Retinal pigment epithelial cell (primary cell): Measurements from ENCODE around the gene PEX6.
"Not testable (repeated sequence)": the region's sequence is repeated elsewhere in the genome, so short reads cannot be mapped to it uniquely, and the experiment has no call there.

Source experiments
- DNase-seq: peaks from one replicate; pipeline ENCODE4 v3.0.0-alpha.2; 2010; ENCODE audit warnings: low read depth
- H3K4me3 ChIP-seq: 2 replicates; pipeline ENCODE4 v1.5.1; 2011; ENCODE audit warnings: mild to moderate bottlenecking, low read length, control low read depth, moderate library complexity
- TF ChIP-seq, protein P1 (sequence below): conservative IDR thresholded peaks from 2 replicates; pipeline ENCODE4 v1.5.1; 2011; ENCODE audit warnings: low read depth, low read length, control low read depth, inconsistent platforms

Gene PEX6

DNA sequence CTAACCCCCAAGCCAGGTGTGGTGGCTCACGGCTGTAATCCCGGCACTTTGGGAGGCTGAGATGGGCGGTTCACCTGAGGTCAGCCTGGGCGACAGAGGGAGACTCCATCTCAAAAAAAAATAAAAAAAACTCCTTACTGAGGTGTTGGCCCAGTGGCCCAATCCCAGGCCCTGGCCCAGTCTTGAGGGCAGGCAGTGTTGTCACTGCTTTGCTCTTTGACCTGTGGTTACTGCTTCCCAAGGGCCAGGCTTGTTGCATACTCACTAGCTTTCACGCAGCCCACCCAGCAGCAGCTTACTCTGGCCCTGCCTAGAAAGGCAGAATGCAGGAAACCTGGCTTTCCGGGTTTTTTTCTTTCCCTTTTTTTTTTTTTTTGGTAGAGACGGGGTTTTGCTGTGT is 36.5 kb downstream of the PEX6 start:
- DNase-seq, result no peak
- H3K4me3 ChIP-seq, result no peak overlapping the region
- TF ChIP-seq, protein P1, sequence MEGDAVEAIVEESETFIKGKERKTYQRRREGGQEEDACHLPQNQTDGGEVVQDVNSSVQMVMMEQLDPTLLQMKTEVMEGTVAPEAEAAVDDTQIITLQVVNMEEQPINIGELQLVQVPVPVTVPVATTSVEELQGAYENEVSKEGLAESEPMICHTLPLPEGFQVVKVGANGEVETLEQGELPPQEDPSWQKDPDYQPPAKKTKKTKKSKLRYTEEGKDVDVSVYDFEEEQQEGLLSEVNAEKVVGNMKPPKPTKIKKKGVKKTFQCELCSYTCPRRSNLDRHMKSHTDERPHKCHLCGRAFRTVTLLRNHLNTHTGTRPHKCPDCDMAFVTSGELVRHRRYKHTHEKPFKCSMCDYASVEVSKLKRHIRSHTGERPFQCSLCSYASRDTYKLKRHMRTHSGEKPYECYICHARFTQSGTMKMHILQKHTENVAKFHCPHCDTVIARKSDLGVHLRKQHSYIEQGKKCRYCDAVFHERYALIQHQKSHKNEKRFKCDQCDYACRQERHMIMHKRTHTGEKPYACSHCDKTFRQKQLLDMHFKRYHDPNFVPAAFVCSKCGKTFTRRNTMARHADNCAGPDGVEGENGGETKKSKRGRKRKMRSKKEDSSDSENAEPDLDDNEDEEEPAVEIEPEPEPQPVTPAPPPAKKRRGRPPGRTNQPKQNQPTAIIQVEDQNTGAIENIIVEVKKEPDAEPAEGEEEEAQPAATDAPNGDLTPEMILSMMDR, result no peak

DNA sequence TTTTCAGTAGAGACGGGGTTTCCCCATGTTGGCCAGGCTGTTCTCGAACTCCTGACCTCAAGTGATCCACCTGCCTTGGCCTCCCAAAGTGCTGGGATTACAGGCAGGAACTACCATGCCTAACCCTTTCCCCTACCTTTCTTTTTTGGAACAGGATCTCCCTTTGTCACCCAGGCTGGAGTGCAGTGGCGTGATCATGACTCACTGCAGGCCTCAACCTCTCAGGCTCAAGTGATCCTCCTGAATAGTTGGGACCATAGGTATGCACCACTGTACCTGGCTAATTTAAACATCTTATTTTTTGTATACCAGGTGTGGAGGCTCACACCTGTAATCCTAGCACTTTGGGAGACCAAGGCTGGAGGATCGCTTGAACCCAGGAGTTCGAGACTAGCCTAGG is 37.6 kb downstream of the PEX6 start:
- not testable (repeated sequence) for DNase-seq, H3K4me3 ChIP-seq

DNA sequence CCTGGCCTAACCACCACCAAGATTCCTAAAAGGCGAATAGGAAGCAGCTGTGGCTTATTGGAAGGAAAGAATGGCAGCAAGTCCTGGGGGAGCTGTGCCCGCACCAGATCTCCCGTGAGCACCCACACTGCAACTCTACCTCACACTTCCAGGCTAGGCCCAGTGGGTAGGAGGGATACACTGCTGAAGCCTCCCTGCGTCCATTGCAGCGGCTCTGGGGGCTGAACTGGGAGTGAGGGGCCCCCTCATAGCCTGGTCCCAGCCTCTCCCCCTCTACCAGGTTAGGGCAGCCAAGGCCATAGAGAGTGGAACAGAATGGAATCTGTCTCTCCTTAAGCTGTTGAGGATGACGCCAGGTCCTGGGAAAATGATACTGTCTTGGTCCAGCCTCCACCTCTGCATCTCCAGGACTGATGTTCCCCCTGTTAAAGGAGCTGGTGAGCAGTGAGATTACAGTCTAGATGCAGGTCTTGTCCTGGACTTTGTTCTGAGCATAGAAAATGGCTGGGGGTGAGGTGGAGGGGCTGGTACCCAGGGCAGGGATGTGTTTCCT is 38.4 kb downstream of the PEX6 start:
- TF ChIP-seq, protein P1, result no peak
- DNase-seq, result no peak
- H3K4me3 ChIP-seq, result no peak overlapping the region

DNA sequence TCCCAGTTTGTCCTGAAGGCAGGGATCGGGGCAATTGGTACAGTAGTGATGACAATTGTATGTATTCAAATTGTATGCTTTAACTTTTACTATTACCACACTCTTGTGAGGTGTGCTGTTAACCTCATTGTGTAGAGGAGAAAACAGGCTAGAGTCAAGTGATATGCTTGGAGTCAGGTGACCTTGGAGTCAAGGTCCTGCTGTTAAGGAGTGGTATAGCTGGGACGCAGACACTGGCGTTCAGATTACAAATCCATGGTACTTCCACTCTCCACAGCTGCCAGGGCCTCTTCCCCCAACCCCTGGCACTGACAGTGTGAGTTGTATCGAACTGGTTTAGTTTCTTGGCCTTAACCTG is 39.2 kb downstream of the PEX6 start:
- no peak for DNase-seq
- H3K4me3 ChIP-seq, result no peak overlapping the region
- TF ChIP-seq, protein P1, result no peak

DNA sequence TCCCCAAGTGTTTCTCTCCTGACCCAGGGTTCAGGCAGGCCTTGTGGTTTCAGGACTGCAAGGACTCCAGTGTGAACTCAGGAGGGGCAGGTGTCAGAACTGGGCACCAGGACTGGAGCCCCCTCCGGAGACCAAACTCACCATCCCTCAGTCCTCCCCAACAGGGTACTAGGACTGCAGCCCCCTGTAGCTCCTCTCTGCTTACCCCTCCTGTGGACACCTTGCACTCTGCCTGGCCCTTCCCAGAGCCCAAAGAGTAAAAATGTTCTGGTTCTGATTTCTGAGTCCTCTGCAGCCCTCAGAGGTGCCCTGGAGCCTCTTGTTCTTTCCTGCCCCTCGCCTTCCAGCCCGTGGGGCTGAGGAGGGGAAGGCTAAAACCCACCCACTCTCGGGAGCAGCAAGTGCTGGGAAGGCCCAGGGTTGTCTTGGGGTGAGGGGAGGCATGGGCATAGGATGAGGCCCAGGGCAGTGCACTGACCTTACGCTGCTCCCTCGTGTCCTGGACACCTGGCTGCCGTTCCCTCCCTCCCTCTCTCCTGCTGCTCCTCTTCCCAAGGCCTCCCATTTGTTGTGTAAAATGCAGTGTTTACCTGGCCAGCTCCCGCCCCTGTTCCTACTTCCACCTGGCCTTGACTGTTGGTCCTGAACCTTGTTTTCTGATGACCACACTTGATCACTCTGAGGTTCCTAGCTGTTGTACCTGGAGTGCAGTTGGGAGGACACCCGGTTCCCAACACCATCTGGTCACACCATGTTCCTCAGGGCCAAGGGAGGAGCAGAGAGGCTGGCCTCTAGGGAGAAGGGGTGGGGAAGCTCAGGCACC is 39.8 kb downstream of the PEX6 start:
- TF ChIP-seq, protein P1, result no peak
- no peak overlapping the region for H3K4me3 ChIP-seq
- no peak for DNase-seq

DNA sequence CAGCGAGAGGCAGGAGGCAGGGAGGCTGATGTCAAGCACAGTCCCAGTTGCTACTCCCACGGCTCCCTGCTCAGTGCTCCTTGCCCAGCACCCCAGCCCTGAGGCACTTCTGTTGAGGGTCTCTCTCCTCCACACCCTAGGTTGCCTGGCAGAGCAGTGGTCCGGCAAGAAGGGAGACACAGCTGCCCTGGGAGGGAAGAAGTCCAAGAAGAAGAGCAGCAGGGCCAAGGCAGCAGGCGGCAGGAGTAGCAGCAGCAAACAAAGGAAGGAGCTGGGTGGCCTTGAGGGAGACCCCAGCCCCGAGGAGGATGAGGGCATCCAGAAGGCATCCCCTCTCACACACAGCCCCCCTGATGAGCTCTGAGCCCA is 40.6 kb downstream of the PEX6 start:
- no peak overlapping the region for H3K4me3 ChIP-seq
- TF ChIP-seq, protein P1, result no peak
- DNase-seq, result no peak

DNA sequence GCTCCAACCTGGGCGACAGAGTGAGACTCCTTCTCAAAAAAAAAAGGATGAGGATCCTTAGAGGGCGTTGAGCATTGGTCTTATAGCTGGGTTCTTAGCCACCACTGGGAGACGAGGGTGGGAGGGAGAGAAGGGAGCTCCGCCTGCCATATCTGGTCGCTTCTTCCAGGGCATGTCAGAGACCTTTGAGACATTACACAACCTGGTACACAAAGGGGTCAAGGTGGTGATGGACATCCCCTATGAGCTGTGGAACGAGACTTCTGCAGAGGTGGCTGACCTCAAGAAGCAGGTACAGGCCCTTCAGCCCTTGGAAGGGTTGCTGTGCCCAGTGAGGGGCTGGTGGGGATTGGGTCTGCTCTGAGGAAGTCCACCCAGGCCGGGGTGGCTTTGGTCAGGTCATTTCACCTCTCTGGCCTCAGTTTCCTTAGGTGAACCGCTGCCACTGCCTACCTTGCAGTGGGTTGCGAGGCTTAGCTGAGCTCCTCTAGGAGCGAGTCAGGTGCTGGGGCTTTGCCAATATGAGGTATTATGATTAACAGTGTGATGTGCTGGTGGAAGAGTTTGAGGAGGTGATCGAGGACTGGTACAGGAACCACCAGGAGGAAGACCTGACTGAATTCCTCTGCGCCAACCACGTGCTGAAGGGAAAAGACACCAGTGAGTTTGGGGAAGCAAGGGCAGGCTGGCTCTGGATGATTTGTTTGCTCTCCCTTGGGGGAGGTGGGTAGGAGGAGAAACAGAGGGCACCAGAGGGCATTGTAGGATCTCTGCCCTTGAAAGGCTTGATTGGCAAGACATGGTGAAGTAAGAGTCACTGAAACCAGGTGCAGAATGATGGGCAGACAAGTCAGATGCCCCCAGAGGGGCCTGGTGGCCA is 41.2 kb downstream of the PEX6 start:
- DNase-seq, result no peak
- TF ChIP-seq, protein P1, result no peak
- H3K4me3 ChIP-seq, result no peak overlapping the region
